GM06990 (cell line): ENCODE data around the gene UMODL1.

ENCODE experiments used
- DNase-seq: peaks from one replicate; pipeline ENCODE4 v3.0.0-alpha.2; 2011; ENCODE audit not compliant: insufficient read length; ENCODE audit errors: extremely low read depth
- H3K27me3 ChIP-seq: replicated peaks from 2 replicates; pipeline ENCODE4 v1.6.0; 2011; ENCODE audit warnings: low read length; ENCODE audit not compliant: control insufficient read depth, insufficient read depth
- H3K36me3 ChIP-seq: 2 replicates; pipeline ENCODE4 v1.5.1; 2011; ENCODE audit warnings: low read length; ENCODE audit not compliant: control insufficient read depth, insufficient read depth
- H3K4me3 ChIP-seq: replicated peaks from 2 replicates; pipeline ENCODE4 v1.5.1; 2011; ENCODE audit warnings: low read depth, mild to moderate bottlenecking, control low read depth, low read length
- TF ChIP-seq, protein P1 (sequence below): IDR thresholded peaks from 2 replicates; pipeline ENCODE4 v1.5.1; 2011; ENCODE audit warnings: low read length, control low read depth, mild to moderate bottlenecking, inconsistent platforms; ENCODE audit not compliant: insufficient read depth, poor library complexity, severe bottlenecking

Gene UMODL1

DNA sequence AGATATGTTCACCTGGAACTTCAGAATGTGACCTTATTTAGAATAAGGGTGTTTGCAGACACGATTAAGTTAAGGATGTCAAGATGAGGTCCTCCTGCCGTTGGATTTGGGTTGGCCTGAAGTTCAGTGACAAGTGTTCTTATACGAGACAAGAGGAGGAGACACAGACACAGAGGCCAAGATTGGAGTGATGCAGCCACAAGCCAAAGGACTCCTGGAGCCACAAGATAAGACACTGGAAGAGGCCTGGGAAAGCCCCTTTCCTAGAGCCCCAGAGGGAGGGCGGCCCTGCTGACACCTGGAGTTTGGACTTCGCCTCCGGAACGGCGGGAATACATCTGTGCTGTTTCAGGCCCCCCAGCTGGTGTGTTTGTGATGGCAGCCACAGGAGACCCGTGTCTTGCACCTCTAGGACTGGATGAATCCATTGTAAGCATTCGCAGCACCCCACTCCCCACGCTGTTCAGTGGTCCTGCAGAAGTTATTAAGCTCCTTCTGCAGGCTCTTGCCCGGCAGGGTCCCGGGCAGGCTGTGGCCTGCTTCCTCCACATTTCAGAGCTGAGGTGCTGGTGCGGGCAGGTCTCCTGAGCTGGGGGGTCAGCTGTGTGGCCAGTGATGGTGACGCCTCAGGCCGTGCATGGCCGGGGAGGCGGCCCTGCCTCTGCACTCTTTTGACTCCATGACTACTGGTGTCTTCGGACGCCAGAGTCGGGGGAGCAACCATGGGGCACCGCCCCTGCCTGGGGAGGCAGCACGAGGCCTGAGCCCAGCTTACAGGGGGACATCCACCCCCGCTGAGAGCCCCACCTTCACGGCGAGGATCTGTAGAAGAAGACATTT is 34.6 kb downstream of the UMODL1 start:
- Histone ChIP-seq H3K4me3 (no peak overlapping the region), H3K36me3 (no peaks in the 10 kb centered on the region), H3K27me3 (peaks cover 3% of the 10 kb centered on the region)
- TF ChIP-seq, protein P1, sequence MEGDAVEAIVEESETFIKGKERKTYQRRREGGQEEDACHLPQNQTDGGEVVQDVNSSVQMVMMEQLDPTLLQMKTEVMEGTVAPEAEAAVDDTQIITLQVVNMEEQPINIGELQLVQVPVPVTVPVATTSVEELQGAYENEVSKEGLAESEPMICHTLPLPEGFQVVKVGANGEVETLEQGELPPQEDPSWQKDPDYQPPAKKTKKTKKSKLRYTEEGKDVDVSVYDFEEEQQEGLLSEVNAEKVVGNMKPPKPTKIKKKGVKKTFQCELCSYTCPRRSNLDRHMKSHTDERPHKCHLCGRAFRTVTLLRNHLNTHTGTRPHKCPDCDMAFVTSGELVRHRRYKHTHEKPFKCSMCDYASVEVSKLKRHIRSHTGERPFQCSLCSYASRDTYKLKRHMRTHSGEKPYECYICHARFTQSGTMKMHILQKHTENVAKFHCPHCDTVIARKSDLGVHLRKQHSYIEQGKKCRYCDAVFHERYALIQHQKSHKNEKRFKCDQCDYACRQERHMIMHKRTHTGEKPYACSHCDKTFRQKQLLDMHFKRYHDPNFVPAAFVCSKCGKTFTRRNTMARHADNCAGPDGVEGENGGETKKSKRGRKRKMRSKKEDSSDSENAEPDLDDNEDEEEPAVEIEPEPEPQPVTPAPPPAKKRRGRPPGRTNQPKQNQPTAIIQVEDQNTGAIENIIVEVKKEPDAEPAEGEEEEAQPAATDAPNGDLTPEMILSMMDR, result no peak
- DNase-seq, result no peak

DNA sequence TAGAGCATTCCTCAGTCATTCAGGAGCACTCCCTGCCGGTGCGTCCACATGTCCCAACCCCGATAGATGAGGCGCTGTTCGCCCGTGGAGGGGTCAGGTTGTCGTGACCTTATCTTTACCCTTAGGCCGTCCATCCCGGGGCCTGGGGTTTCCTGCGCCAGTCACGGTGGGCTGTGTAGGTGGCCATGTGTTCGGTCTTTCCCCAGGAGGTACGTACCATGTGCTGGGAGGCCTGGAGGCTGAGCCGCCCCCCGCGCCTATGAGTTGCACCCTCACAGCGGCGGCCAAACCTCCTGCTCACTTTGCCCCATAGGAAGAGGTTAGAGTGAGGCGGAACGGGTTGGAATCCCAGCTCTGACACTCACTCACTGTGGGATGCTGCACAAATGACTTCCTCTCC is 35.3 kb downstream of the UMODL1 start:
- Histone ChIP-seq H3K4me3 (no peak overlapping the region), H3K36me3 (no peaks in the 10 kb centered on the region), H3K27me3 (peaks cover 3% of the 10 kb centered on the region)
- no peak for DNase-seq
- TF ChIP-seq, protein P1, result no peak

DNA sequence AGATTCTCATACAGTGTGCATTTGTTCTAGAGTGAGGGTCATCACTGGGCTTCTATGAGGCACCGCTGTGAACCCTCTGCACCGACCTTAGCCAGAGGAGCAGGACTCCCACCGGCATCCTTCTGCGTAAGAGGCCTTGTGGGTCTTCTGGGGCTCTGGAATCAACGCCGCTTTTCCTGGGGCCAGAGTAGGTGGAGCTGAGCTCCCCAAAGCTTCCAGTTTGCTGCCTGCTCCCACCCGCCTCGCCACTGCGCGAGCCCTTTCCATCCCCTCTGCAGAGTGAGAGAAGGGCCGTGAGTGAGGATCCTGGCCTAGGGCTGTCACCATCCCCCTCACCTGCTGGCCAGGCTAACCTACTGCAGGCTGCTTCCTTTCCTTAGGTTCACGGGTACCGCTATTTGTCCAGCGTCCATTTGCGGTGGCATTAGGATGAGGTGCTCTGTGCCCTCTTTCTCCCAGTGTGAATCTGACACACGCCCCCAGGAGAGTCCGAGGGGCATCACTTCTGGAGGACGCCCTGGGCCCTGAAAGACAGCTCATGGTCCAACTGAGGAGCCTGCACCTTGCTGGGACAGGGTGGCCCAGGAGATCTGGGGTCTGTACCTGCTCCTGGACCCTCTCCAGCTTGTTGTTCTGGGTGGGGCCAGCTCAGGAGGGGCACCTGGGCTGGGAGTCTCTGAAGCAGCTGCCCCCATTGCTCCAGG is 36.2 kb downstream of the UMODL1 start:
- no peak for DNase-seq
- peaks cover 3% of the 10 kb centered on the region for H3K27me3 ChIP-seq
- TF ChIP-seq, protein P1, result no peak
- H3K36me3 ChIP-seq, result no peaks in the 10 kb centered on the region
- H3K4me3 ChIP-seq, result no peak overlapping the region

DNA sequence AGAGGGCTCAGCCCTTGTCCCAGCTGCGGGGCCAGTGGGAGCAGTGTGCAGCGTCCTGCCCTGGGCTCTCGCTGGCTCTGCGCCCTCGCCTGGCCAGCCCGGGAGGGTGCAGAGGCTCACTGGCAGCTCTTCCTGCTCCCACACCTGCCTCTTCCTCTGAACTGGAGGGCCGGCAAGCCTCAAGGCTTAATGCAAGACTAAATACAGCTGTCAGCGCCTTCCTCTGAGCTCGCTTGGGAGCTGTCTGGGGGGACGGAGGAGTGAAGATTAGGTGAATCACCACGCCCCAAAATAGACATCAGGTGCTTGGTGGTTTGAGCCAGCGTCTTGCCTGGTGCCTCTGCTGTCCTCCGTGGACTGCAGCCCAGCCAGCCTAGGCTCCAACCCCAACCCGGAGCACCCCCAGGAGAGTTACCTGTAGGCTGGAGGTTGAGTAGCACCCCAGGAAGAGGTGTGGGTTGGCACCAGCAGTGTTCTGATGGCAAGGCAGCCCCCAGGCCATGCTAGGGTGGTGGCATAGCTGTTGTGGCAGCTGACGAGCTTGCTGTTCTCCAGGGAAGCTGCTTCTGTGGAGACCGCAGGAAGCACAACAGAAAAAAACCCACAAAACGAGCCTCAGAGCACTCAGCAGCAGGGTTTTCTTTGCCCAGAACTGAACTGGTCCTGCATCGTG is 36.9 kb downstream of the UMODL1 start:
- no peak overlapping the region for H3K4me3 ChIP-seq
- TF ChIP-seq, protein P1, result peak; percentile 82
- peaks cover 3% of the 10 kb centered on the region for H3K27me3 ChIP-seq
- no peaks in the 10 kb centered on the region for H3K36me3 ChIP-seq
- DNase-seq, result peak; percentile 73

DNA sequence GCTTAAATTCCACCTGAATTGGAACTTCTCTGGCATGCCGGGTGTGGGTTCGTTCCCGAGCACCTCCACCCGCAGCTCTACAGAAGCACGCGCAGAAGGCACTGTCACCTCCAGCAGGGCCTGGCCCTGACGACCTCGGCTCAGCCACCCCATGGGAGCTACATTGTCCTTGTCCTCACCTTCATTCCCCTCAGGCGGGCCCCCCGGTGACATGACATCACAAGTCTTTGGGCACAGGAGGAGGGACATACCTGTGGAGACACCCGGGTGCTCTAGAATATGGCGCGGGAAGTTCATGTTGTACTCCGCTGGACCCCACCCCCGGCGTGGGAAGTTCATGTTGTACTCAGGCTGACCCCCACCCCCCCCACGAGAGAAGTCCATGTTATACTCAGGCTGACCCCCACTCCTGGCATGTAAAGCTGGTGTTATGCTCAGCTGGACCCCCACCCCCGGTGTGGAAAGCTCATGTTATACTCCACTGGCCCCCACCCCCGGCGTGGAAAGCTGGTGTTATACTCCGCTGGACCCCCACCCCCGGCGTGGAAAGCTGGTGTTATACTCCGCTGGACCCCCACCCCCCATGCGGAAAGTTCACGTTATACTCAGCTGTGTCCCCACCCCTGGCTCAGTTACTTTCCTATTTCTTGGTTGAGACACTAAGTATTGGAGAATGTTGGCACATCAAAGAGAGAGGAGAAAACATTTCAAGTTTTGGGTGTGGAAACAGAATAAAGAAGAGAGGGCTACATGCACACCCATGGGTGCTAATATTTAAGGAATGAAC is 37.6 kb downstream of the UMODL1 start:
- Histone ChIP-seq H3K4me3 (no peak overlapping the region), H3K27me3 (peaks cover 2% of the 10 kb centered on the region), H3K36me3 (no peaks in the 10 kb centered on the region)
- no peak for DNase-seq
- TF ChIP-seq, protein P1, result no peak
